Kidney (tissue), 14 donors: ENCODE measurements around the gene RPS5. TPM values are rescaled to one million over a fixed set of nuclear protein-coding genes. Genes with fewer than 3 reads are reported as not detected.

Experiments used
- DNase-seq, 5 donors: peaks; one replicate each; pipeline ENCODE4 v3.0.0-alpha.2; 2013 to 2020
- FAIRE-seq: peaks from 2 replicates; lab custom pipeline; 2012; peaks lifted over from hg19 to GRCh38; lab: Jason Lieb, UNC
- H3K27ac ChIP-seq, 2 donors: one replicate each; pipeline ENCODE4 v1.7.0; 2013; ENCODE audit warnings: low read depth in 2 of 2, low read length in 2 of 2, inconsistent platforms in 1 of 2
- H3K27me3 ChIP-seq: one replicate; pipeline ENCODE4 v1.7.1; 2013; ENCODE audit warnings: low read length, inconsistent platforms; ENCODE audit not compliant: control insufficient read depth, insufficient read depth
- H3K36me3 ChIP-seq, 3 donors: one replicate each; pipeline versions ENCODE4 v1.7.0 to v1.7.1; 2013; ENCODE audit warnings: low read length in 3 of 3, control low read depth in 1 of 3, inconsistent platforms in 1 of 3; ENCODE audit not compliant: insufficient read depth in 3 of 3, control insufficient read depth in 2 of 3
- H3K4me1 ChIP-seq, 3 donors: one replicate each; pipeline versions ENCODE4 v1.7.0 to v1.7.1; 2013; ENCODE audit warnings: low read length in 3 of 3, inconsistent platforms in 1 of 3, low read depth in 1 of 3; ENCODE audit not compliant: control insufficient read depth in 2 of 3, insufficient read depth in 2 of 3
- H3K4me3 ChIP-seq, 3 donors: one replicate each; pipeline versions ENCODE4 v1.7.0 to v1.8.1; 2013; ENCODE audit warnings: low read length in 3 of 3, control low read depth in 1 of 3, inconsistent platforms in 1 of 3
- H3K9ac ChIP-seq, 3 donors: one replicate each; pipeline versions ENCODE4 v1.7.0 to v1.7.1; 2013; ENCODE audit warnings: low read length in 3 of 3, control low read depth in 1 of 3, inconsistent platforms in 1 of 3
- H3K9me3 ChIP-seq, 3 donors: one replicate each; pipeline versions ENCODE4 v1.7.0 to v1.7.1; 2013; ENCODE audit warnings: low read length in 3 of 3, control low read depth in 1 of 3, inconsistent platforms in 1 of 3; ENCODE audit not compliant: control insufficient read depth in 2 of 3, insufficient read depth in 1 of 3
- intact Hi-C: fragments of 100-400 bp; cut with DNase I; formaldehyde crosslinking; loops from one replicate; pipeline ENCODE4 v1.11.1; 2022
- polyA plus RNA-seq: library from polyadenylated mRNA; stranded (reverse); fragments of 350-450 nt; fragmentation: Illumina TruSeq; extraction: RNeasy Lipid Tissue Mini Kit (QIAGEN cat#74804); gene quantifications from one replicate; pipeline ENCODE4 v1.2.3, GENCODE V29; 2014; ENCODE audit warnings: low read depth, low replicate concordance; ENCODE audit not compliant: insufficient read depth
- total RNA-seq: library from RNA; stranded (reverse); fragmentation: NEBNext Ultra II Directional; extraction: Animal tissue kit (Norgen Biotek cat#: 25700); gene quantifications from one replicate; pipeline ENCODE4 v1.2.1, GENCODE V29; 2021
- TF ChIP-seq, protein P1 (sequence below): IDR thresholded peaks from 3 replicates; pipeline ENCODE4 v1.5.1; 2012; ENCODE audit warnings: mild to moderate bottlenecking, moderate library complexity, borderline replicate concordance; ENCODE audit not compliant: insufficient read depth; ENCODE audit errors: extremely low read depth
- donor health status: control.
- donor health status: control.
- donor health status: control.
- donor health status: control.
- donor health status: control.
- donor health status: DM: yes; HTN: yes; CAD: no.
- donor health status: Normal renal cell carcinoma (clear cell type).

The RPS5 gene
- total and polyA plus RNA-seq, 2 donors from 2014 or later, result 802 to 929 TPM

- DNase-seq (no peak), FAIRE-seq (no peak)
- H3K27ac ChIP-seq, result no peak overlapping the region
- intact Hi-C loops, result no loop called here
- no peak overlapping the region for H3K4me3 ChIP-seq
- H3K27me3 ChIP-seq, result no peaks in the 10 kb centered on the region
- no peaks in the 10 kb centered on the region for H3K4me1 ChIP-seq
- H3K9me3 ChIP-seq, result peaks cover 15 to 58% (median 28%) of the 10 kb centered on the region in 3 donors
- TF ChIP-seq, protein P1, sequence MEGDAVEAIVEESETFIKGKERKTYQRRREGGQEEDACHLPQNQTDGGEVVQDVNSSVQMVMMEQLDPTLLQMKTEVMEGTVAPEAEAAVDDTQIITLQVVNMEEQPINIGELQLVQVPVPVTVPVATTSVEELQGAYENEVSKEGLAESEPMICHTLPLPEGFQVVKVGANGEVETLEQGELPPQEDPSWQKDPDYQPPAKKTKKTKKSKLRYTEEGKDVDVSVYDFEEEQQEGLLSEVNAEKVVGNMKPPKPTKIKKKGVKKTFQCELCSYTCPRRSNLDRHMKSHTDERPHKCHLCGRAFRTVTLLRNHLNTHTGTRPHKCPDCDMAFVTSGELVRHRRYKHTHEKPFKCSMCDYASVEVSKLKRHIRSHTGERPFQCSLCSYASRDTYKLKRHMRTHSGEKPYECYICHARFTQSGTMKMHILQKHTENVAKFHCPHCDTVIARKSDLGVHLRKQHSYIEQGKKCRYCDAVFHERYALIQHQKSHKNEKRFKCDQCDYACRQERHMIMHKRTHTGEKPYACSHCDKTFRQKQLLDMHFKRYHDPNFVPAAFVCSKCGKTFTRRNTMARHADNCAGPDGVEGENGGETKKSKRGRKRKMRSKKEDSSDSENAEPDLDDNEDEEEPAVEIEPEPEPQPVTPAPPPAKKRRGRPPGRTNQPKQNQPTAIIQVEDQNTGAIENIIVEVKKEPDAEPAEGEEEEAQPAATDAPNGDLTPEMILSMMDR, result no peak
- peaks cover 7 to 18% (median 17%) of the 10 kb centered on the region in 3 donors for H3K36me3 ChIP-seq
- no peak overlapping the region for H3K9ac ChIP-seq
Measured at GRCh38 chr19:58428617-58429016, 41.5 kb downstream of the RPS5 start.

GRCh38 chr19:58429745-58430144 is 42.7 kb downstream of the RPS5 start:
- Histone ChIP-seq H3K27me3 (no peaks in the 10 kb centered on the region), H3K27ac (no peak overlapping the region), H3K9ac (no peak overlapping the region), H3K9me3 (peaks cover 20 to 69% (median 39%) of the 10 kb centered on the region in 3 donors), H3K36me3 (peaks cover 18 to 30% (median 29%) of the 10 kb centered on the region in 3 donors), H3K4me3 (no peak overlapping the region), H3K4me1 (no peaks in the 10 kb centered on the region)
- TF ChIP-seq, protein P1, result no peak
- FAIRE-seq, result no peak
- intact Hi-C loops, result no loop called here
- DNase-seq, result no peak

DNA sequence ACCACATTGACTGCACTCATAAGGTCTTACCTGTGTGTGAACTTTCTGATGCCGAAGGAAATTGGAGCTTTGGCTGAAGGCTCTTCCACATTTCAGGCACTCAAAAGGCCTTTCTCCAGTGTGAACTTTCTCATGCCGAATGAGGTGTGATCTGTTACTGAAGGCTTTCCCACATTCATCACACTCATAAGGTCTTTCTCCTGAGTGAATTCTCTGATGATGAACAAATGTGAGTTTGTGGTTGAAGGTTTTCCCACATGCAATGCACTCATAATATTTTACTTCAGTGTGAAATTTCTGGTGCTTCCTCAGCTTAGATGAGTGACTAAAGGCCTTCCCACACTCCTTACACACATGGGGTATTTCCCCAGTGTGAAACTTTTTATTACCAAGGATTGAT is 47.1 kb downstream of the RPS5 start:
- intact Hi-C loops, result no loop called here
- Histone ChIP-seq H3K4me1 (peaks cover 0 to 4% (median 3%) of the 10 kb centered on the region in 3 donors), H3K4me3 (peak overlapping the region in 1 of 3 donors; percentile 7), H3K9ac (no peak overlapping the region), H3K9me3 (peaks cover 23 to 92% (median 62%) of the 10 kb centered on the region in 3 donors), H3K27me3 (no peaks in the 10 kb centered on the region), H3K36me3 (peaks cover 31 to 56% (median 43%) of the 10 kb centered on the region in 3 donors), H3K27ac (no peak overlapping the region)
- FAIRE-seq (no peak), DNase-seq (no peak)
- TF ChIP-seq, protein P1, result no peak
